Measurements from ENCODE around the gene EFCAB5.
A peak's percentile ranks its signal among the peaks of the same experiment; 100 is the strongest.
"Not testable (repeated sequence)": the region's sequence is repeated elsewhere in the genome, so short reads cannot be mapped to it uniquely, and the experiment has no call there.

The EFCAB5 gene

GRCh38 chr17:29930409-29931010, 10.9 kb upstream of the EFCAB5 start:
- Histone ChIP-seq H3K4me2 (ENCODE audit: low read length, poor library complexity, severe bottlenecking) (peak overlapping the region; percentile 89), H3K4me1 (ENCODE audit: control insufficient read depth, insufficient read depth, low read depth, low read length) (no peaks in the 10 kb centered on the region)
- 2% methylated on average over 13 of the region's 20 CpGs for WGBS

GRCh38 chr17:29931231-29931932, 10.1 kb upstream of the EFCAB5 start:
- Histone ChIP-seq H3K23ac (ENCODE audit: low read length in 2 of 2) (no peak overlapping the region), H3K9me3 (ENCODE audit: control insufficient read depth, low read length) (no peaks in the 10 kb centered on the region), H2AK5ac (ENCODE audit: low read length, severe bottlenecking) (no peak overlapping the region), H3K18ac (ENCODE audit: low read depth in 1 of 2, low read length in 2 of 2) (no peak overlapping the region), H2BK15ac (ENCODE audit: low read depth, poor library complexity, severe bottlenecking) (peak overlapping the region; percentile 80), H3K4ac (ENCODE audit: low read depth in 1 of 2, low read length in 2 of 2) (no peak overlapping the region), H4K8ac (ENCODE audit: low read length) (no peak overlapping the region), H3K79me1 (replicated peaks; ENCODE audit: low read length, poor library complexity, severe bottlenecking) (peaks cover 2% of the 10 kb centered on the region), H3K14ac (ENCODE audit: low read length in 2 of 2) (no peak overlapping the region), H2AFZ (ENCODE audit: low read depth, low read length) (no peak overlapping the region), H3K27me3 (ENCODE audit: control insufficient read depth in 1 of 2, insufficient read depth in 1 of 2, low read length in 2 of 2) (no peaks in the 10 kb centered on the region), H3K9ac (ENCODE audit: low read length) (peak overlapping the region; percentile 87), H3K27ac (ENCODE audit: low read length, poor library complexity, severe bottlenecking) (no peak overlapping the region), H2BK120ac (ENCODE audit: low read depth, low read length) (no peak overlapping the region), H3K4me1 (ENCODE audit: control insufficient read depth, insufficient read depth, low read depth, low read length) (no peaks in the 10 kb centered on the region), H4K91ac (ENCODE audit: low read length) (no peak overlapping the region), H3K36me3 (ENCODE audit: control insufficient read depth in 1 of 2, insufficient read depth in 2 of 2, low read depth in 1 of 2, low read length in 2 of 2) (no peaks in the 10 kb centered on the region), H2BK12ac (ENCODE audit: low read length in 2 of 2) (no peak overlapping the region), H2BK5ac (ENCODE audit: low read depth, low read length, poor library complexity, severe bottlenecking) (no peak overlapping the region), H3K4me3 (ENCODE audit: insufficient read depth in 1 of 2, low read depth in 1 of 2, low read length in 2 of 2) (peak overlapping the region in 1 of 2 experiments; percentile 98), H3K4me2 (ENCODE audit: low read length, poor library complexity, severe bottlenecking) (peak overlapping the region; percentile 59)
- WGBS = 2% methylated on average over 3 of the region's 3 CpGs
- peak; percentile 87 for DNase-seq

More at GRCh38 chr17:29930409-29931010, 10.9 kb upstream of the EFCAB5 start:
- Histone ChIP-seq H3K18ac (ENCODE audit: low read depth in 1 of 2, low read length in 2 of 2) (peak overlapping the region; percentile 87 to 92), H3K23ac (ENCODE audit: low read length in 2 of 2) (no peak overlapping the region), H4K91ac (ENCODE audit: low read length) (no peak overlapping the region), H2BK12ac (ENCODE audit: low read length in 2 of 2) (peak overlapping the region in 1 of 2 experiments; percentile 54), H3K79me1 (replicated peaks; ENCODE audit: low read length, poor library complexity, severe bottlenecking) (peaks cover 3% of the 10 kb centered on the region), H2BK120ac (ENCODE audit: low read depth, low read length) (peak overlapping the region; percentile 61), H3K9me3 (ENCODE audit: control insufficient read depth, low read length) (no peaks in the 10 kb centered on the region), H2BK5ac (ENCODE audit: low read depth, low read length, poor library complexity, severe bottlenecking) (peak overlapping the region; percentile 95), H3K14ac (ENCODE audit: low read length in 2 of 2) (no peak overlapping the region), H3K4me3 (ENCODE audit: insufficient read depth in 1 of 2, low read depth in 1 of 2, low read length in 2 of 2) (peak overlapping the region; percentile 94 to 98), H3K27ac (ENCODE audit: low read length, poor library complexity, severe bottlenecking) (peak overlapping the region; percentile 86), H3K27me3 (ENCODE audit: control insufficient read depth in 1 of 2, insufficient read depth in 1 of 2, low read length in 2 of 2) (no peaks in the 10 kb centered on the region), H3K36me3 (ENCODE audit: control insufficient read depth in 1 of 2, insufficient read depth in 2 of 2, low read depth in 1 of 2, low read length in 2 of 2) (no peaks in the 10 kb centered on the region), H3K9ac (ENCODE audit: low read length) (peak overlapping the region; percentile 87), H4K8ac (ENCODE audit: low read length) (peak overlapping the region; percentile 54), H2BK15ac (ENCODE audit: low read depth, poor library complexity, severe bottlenecking) (peak overlapping the region; percentile 97), H3K4ac (ENCODE audit: low read depth in 1 of 2, low read length in 2 of 2) (no peak overlapping the region), H2AFZ (ENCODE audit: low read depth, low read length) (peak overlapping the region; percentile 95), H2AK5ac (ENCODE audit: low read length, severe bottlenecking) (no peak overlapping the region)
- no peak for DNase-seq

GRCh38 chr17:29933379-29933778, 8.1 kb upstream of the EFCAB5 start:
- Histone ChIP-seq H2BK5ac (ENCODE audit: low read depth, low read length, poor library complexity, severe bottlenecking) (no peak overlapping the region), H3K4me3 (ENCODE audit: insufficient read depth in 1 of 2, low read depth in 1 of 2, low read length in 2 of 2) (no peak overlapping the region), H3K9me3 (ENCODE audit: control insufficient read depth, low read length) (no peaks in the 10 kb centered on the region), H3K14ac (ENCODE audit: low read length in 2 of 2) (no peak overlapping the region), H4K8ac (ENCODE audit: low read length) (no peak overlapping the region), H2BK15ac (ENCODE audit: low read depth, poor library complexity, severe bottlenecking) (no peak overlapping the region), H3K18ac (ENCODE audit: low read depth in 1 of 2, low read length in 2 of 2) (no peak overlapping the region), H3K27me3 (ENCODE audit: control insufficient read depth in 1 of 2, insufficient read depth in 1 of 2, low read length in 2 of 2) (peaks cover 0 to 3% of the 10 kb centered on the region in 2 experiments), H3K4ac (ENCODE audit: low read depth in 1 of 2, low read length in 2 of 2) (no peak overlapping the region), H2AK5ac (ENCODE audit: low read length, severe bottlenecking) (no peak overlapping the region), H3K79me1 (replicated peaks; ENCODE audit: low read length, poor library complexity, severe bottlenecking) (peaks cover 2% of the 10 kb centered on the region), H3K36me3 (ENCODE audit: control insufficient read depth in 1 of 2, insufficient read depth in 2 of 2, low read depth in 1 of 2, low read length in 2 of 2) (no peaks in the 10 kb centered on the region), H3K9ac (ENCODE audit: low read length) (no peak overlapping the region), H3K27ac (ENCODE audit: low read length, poor library complexity, severe bottlenecking) (no peak overlapping the region), H3K4me1 (ENCODE audit: control insufficient read depth, insufficient read depth, low read depth, low read length) (no peaks in the 10 kb centered on the region), H2BK120ac (ENCODE audit: low read depth, low read length) (no peak overlapping the region), H3K4me2 (ENCODE audit: low read length, poor library complexity, severe bottlenecking) (no peak overlapping the region), H2BK12ac (ENCODE audit: low read length in 2 of 2) (no peak overlapping the region), H4K91ac (ENCODE audit: low read length) (no peak overlapping the region), H2AFZ (ENCODE audit: low read depth, low read length) (no peak overlapping the region), H3K23ac (ENCODE audit: low read length in 2 of 2) (no peak overlapping the region)
- DNase-seq = peak; percentile 35
- no CpG with 5 or more reads among the region's 2 CpGs for whole genome bisulfite sequencing

GRCh38 chr17:29935909-29936308, 5.5 kb upstream of the EFCAB5 start:
- not testable (repeated sequence) for H2AFZ ChIP-seq (ENCODE audit: low read depth, low read length); H3K9me3 ChIP-seq (ENCODE audit: control insufficient read depth, low read length); H3K36me3 ChIP-seq (ENCODE audit: control insufficient read depth in 1 of 2, insufficient read depth in 2 of 2, low read depth in 1 of 2, low read length in 2 of 2); DNase-seq; H3K9ac ChIP-seq (ENCODE audit: low read length); H2AK5ac ChIP-seq (ENCODE audit: low read length, severe bottlenecking); H4K8ac ChIP-seq (ENCODE audit: low read length); H3K14ac ChIP-seq (ENCODE audit: low read length in 2 of 2); H3K4me3 ChIP-seq (ENCODE audit: insufficient read depth in 1 of 2, low read depth in 1 of 2, low read length in 2 of 2); H3K4me1 ChIP-seq (ENCODE audit: control insufficient read depth, insufficient read depth, low read depth, low read length); H2BK12ac ChIP-seq (ENCODE audit: low read length in 2 of 2); H3K23ac ChIP-seq (ENCODE audit: low read length in 2 of 2); H3K4ac ChIP-seq (ENCODE audit: low read depth in 1 of 2, low read length in 2 of 2); H3K4me2 ChIP-seq (ENCODE audit: low read length, poor library complexity, severe bottlenecking); H4K91ac ChIP-seq (ENCODE audit: low read length); H3K18ac ChIP-seq (ENCODE audit: low read depth in 1 of 2, low read length in 2 of 2); H2BK15ac ChIP-seq (ENCODE audit: low read depth, poor library complexity, severe bottlenecking); H2BK5ac ChIP-seq (ENCODE audit: low read depth, low read length, poor library complexity, severe bottlenecking); H3K27ac ChIP-seq (ENCODE audit: low read length, poor library complexity, severe bottlenecking); H3K27me3 ChIP-seq (ENCODE audit: control insufficient read depth in 1 of 2, insufficient read depth in 1 of 2, low read length in 2 of 2); H2BK120ac ChIP-seq (ENCODE audit: low read depth, low read length); H3K79me1 ChIP-seq (replicated peaks; ENCODE audit: low read length, poor library complexity, severe bottlenecking)
- no CpG with 5 or more reads among the region's 3 CpGs for WGBS
